Measurements from ENCODE around the gene BAHCC1.

GRCh38 chr17:81382851-81383250 is 12.4 kb upstream of the BAHCC1 start:
- TF ChIP-seq CTCF (IDR thresholded peaks at IDR 0.05; ENCODE audit: extremely low read depth in 1 of 2, insufficient read depth in 1 of 2, low read depth in 1 of 2, low read length in 2 of 2) (no peak), POLR2A (IDR thresholded peaks at IDR 0.05; ENCODE audit: low read depth, low read length) (no peak), POLR2AphosphoS5 (IDR thresholded peaks at IDR 0.05; ENCODE audit: insufficient read depth, low read depth, low read length) (no peak), FOS (IDR thresholded peaks at IDR 0.05; ENCODE audit: borderline replicate concordance, insufficient read depth, low read length) (no peak), MYC (IDR thresholded peaks at IDR 0.05; ENCODE audit: low read depth, low read length) (no peak), MAX (IDR thresholded peaks at IDR 0.05; ENCODE audit: insufficient read depth, insufficient read length) (no peak), EZH2 (IDR thresholded peaks at IDR 0.05; ENCODE audit: borderline replicate concordance, low read depth, low read length, severe bottlenecking) (no peak), GATA2 (IDR thresholded peaks at IDR 0.05; ENCODE audit: insufficient read depth, insufficient read length, low read depth, low read length) (no peak), JUN (IDR thresholded peaks at IDR 0.05; ENCODE audit: borderline replicate concordance, insufficient read depth, insufficient read length, low read depth) (no peak)

Data from endothelial cell of umbilical vein (primary cell).